GM23248 (cell line): Measurements from ENCODE around the gene GNG2. TPM values are rescaled to one million over a fixed set of nuclear protein-coding genes. Genes with fewer than 3 reads are reported as not detected.

Experiments used
- DNase-seq: peaks from one replicate; pipeline ENCODE4 v3.0.0-alpha.2; 2015
- H2AFZ ChIP-seq: fragments of 200-600 bp; sonication (generic); 2 replicates; pipeline ENCODE4 v1.6.1; 2016; ENCODE audit warnings: antibody characterized with exemption
- H3F3A ChIP-seq: fragments of 200-600 bp; sonication (generic); 2 replicates; pipeline ENCODE4 v1.6.1; 2016; ENCODE audit warnings: mild to moderate bottlenecking, antibody characterized with exemption, mixed run types; ENCODE audit not compliant: insufficient read depth
- H3K27ac ChIP-seq: fragments of 200-600 bp; sonication (generic); 2 replicates; pipeline ENCODE4 v1.5.1; 2016; ENCODE audit warnings: mild to moderate bottlenecking
- H3K27me3 ChIP-seq: fragments of 200-600 bp; sonication (generic); replicated peaks from 2 replicates; pipeline ENCODE4 v1.6.1; 2016; ENCODE audit warnings: mild to moderate bottlenecking; ENCODE audit not compliant: insufficient read depth
- H3K36me3 ChIP-seq: fragments of 200-600 bp; sonication (generic); 2 replicates; pipeline ENCODE4 v1.6.1; 2016; ENCODE audit warnings: low read depth, mild to moderate bottlenecking
- H3K4me1 ChIP-seq: fragments of 200-600 bp; sonication (generic); 2 replicates; pipeline ENCODE4 v1.6.1; 2016; ENCODE audit warnings: mild to moderate bottlenecking; ENCODE audit not compliant: insufficient read depth
- H3K4me2 ChIP-seq: fragments of 200-600 bp; sonication (generic); one replicate; pipeline ENCODE4 v1.6.1; 2016; ENCODE audit warnings: mild to moderate bottlenecking; ENCODE audit not compliant: unreplicated experiment
- H3K4me3 ChIP-seq: fragments of 200-600 bp; sonication (generic); 2 replicates; pipeline ENCODE4 v1.5.1; 2016; ENCODE audit warnings: mild to moderate bottlenecking
- H3K79me2 ChIP-seq: fragments of 200-600 bp; sonication (generic); 2 replicates; pipeline ENCODE4 v1.6.1; 2016; ENCODE audit warnings: mild to moderate bottlenecking; ENCODE audit not compliant: insufficient read depth
- H3K9ac ChIP-seq: fragments of 200-600 bp; sonication (generic); 2 replicates; pipeline ENCODE4 v1.6.1; 2016; ENCODE audit warnings: mild to moderate bottlenecking
- H3K9me2 ChIP-seq: fragments of 200-600 bp; sonication (generic); 2 replicates; pipeline ENCODE4 v1.6.1; 2016; ENCODE audit warnings: mixed run types, mild to moderate bottlenecking, moderate library complexity; ENCODE audit not compliant: insufficient read depth
- H3K9me3 ChIP-seq: fragments of 200-600 bp; sonication (generic); one replicate; pipeline ENCODE4 v1.6.1; 2017; ENCODE audit warnings: low read depth
- H4K20me1 ChIP-seq: fragments of 200-600 bp; sonication (generic); 2 replicates; pipeline ENCODE4 v1.6.0; 2016; ENCODE audit not compliant: insufficient read depth
- EZH2 ChIP-seq: fragments of 200-600 bp; sonication (generic); IDR thresholded peaks from 2 replicates; pipeline ENCODE4 v1.6.1; 2018; ENCODE audit warnings: antibody characterized with exemption, mild to moderate bottlenecking; ENCODE audit not compliant: insufficient read depth, poor library complexity, severe bottlenecking
- EZH2phosphoT487 ChIP-seq: fragments of 200-600 bp; sonication (generic); IDR thresholded peaks from 2 replicates; pipeline ENCODE4 v1.6.1; 2018; ENCODE audit warnings: antibody characterized with exemption, moderate library complexity, mild to moderate bottlenecking, low read depth; ENCODE audit not compliant: insufficient read depth
- WGBS, 2 experiments: methylation state at CpG; one replicate each; pipeline ENCODE4 v1.1.6; 2015 to 2017; ENCODE audit warnings: low lambda C conversion rate in 2 of 2, low coverage in 1 of 2; ENCODE audit errors: missing lambda C conversion rate in 2 of 2; 5-methylcytosine and 5-hydroxymethylcytosine counted together
- in situ Hi-C: fragments of 300-500 bp; cut with MboI; formaldehyde crosslinking; loops from 2 replicates; pipeline ENCODE4 v1.15.0; 2020
- polyA plus RNA-seq: library from polyadenylated mRNA; unstranded; fragments of >200 nt; fragmentation: Nextera tagmentation; extraction: Ambion mirVana; gene quantifications from 2 replicates; pipeline ENCODE4 v1.2.1, GENCODE V29; 2016
- total RNA-seq: library from RNA; depleted of rRNA; stranded (reverse); fragments of >200 nt; shearing (Covaris generic); gene quantifications from 2 replicates; pipeline ENCODE4 v1.2.3, GENCODE V29; 2014

Gene GNG2
- total and polyA plus RNA-seq, 2 experiments from 2014 or later: 13.8 to 16.5 TPM

GRCh38 chr14:51969852-51970540 lies 109.6 kb downstream of the GNG2 start:
- no peak overlapping the region for H3K4me2 ChIP-seq
- no peaks in the 10 kb centered on the region for H3F3A ChIP-seq
- no peaks in the 10 kb centered on the region for H3K79me2 ChIP-seq
- H3K4me3 ChIP-seq: no peak overlapping the region
- no peak for DNase-seq
- in situ Hi-C loops: loop anchor here (10.0 kb wide), 2 partner anchors 185 to 705 kb away; no protein-coding TSS in a partner anchor
- 0 out of 2 replicates have a peak, but pooled peaks cover 7% of the 10 kb centered on the region for H3K4me1 ChIP-seq
- no peaks in the 10 kb centered on the region for H3K9me2 ChIP-seq
- no peaks in the 10 kb centered on the region for H3K36me3 ChIP-seq
- H3K9ac ChIP-seq: no peak overlapping the region
- H3K27me3 ChIP-seq: no peaks in the 10 kb centered on the region
- no peaks in the 10 kb centered on the region for H4K20me1 ChIP-seq
- no peaks in the 10 kb centered on the region for H3K9me3 ChIP-seq
- H2AFZ ChIP-seq: no peak overlapping the region
- H3K27ac ChIP-seq: no peak overlapping the region
- TF ChIP-seq EZH2phosphoT487 (no peak), EZH2 (no peak)
- WGBS, 2 experiments: 55 to 58% methylated on average over 6 of the region's 6 CpGs

- 88 to 91% methylated on average over 7 of the region's 7 CpGs for WGBS, 2 experiments
- no peak for DNase-seq
- TF ChIP-seq EZH2phosphoT487 (no peak), EZH2 (no peak)
- Histone ChIP-seq H3K79me2 (no peaks in the 10 kb centered on the region), H3K27me3 (no peaks in the 10 kb centered on the region), H2AFZ (no peak overlapping the region), H3K4me3 (no peak overlapping the region), H3K4me1 (0 out of 2 replicates have a peak, but pooled peaks cover under 1% of the 10 kb centered on the region), H3K9ac (no peak overlapping the region), H3K4me2 (no peak overlapping the region), H3K27ac (no peak overlapping the region), H3K36me3 (no peaks in the 10 kb centered on the region), H3F3A (no peaks in the 10 kb centered on the region), H3K9me2 (no peaks in the 10 kb centered on the region), H4K20me1 (no peaks in the 10 kb centered on the region), H3K9me3 (no peaks in the 10 kb centered on the region)
- in situ Hi-C loops: loop anchor here (10.0 kb wide), 2 partner anchors 188 to 708 kb away; no protein-coding TSS in a partner anchor
Observed at GRCh38 chr14:51972566-51972965, 112.2 kb downstream of the GNG2 start.

DNA sequence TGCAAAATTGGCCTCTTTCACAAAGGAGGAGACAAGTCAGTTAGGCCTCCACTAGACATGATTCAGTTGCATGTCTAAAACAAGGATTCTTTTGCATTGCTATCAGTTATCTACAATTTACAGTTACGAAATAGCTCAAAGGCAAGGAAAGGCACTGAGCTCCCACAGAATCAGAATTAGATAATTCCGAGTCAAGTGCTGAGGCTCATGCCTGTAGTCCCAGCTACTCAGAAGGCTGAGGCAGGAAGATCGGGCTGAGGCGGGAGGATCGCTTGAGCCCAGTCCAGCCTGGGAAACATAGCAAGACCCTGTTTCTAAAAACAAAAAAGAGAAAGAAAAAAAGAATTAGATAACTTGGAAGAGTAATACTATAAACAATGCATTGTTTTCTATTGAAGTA lies 116.7 kb downstream of the GNG2 start:
- TF ChIP-seq EZH2: no peak
- no peak for TF ChIP-seq EZH2phosphoT487
- no peaks in the 10 kb centered on the region for H4K20me1 ChIP-seq
- H3K9me3 ChIP-seq: no peaks in the 10 kb centered on the region
- no peak overlapping the region for H2AFZ ChIP-seq
- H3K4me2 ChIP-seq: no peak overlapping the region
- H3K27ac ChIP-seq: no peak overlapping the region
- no peak for DNase-seq
- in situ Hi-C loops: loop anchor here (10.0 kb wide), 2 partner anchors 192 to 712 kb away; no protein-coding TSS in a partner anchor
- no peaks in the 10 kb centered on the region for H3K36me3 ChIP-seq
- no peaks in the 10 kb centered on the region for H3K79me2 ChIP-seq
- no peak overlapping the region for H3K4me3 ChIP-seq
- no peaks in the 10 kb centered on the region for H3K4me1 ChIP-seq
- H3K9me2 ChIP-seq: no peaks in the 10 kb centered on the region
- peaks cover 7% of the 10 kb centered on the region; the same call in 1 of the 2 replicates for H3F3A ChIP-seq
- H3K9ac ChIP-seq: no peak overlapping the region
- 96% methylated on average over 5 of the region's 5 CpGs for WGBS, 2 experiments
- H3K27me3 ChIP-seq: no peaks in the 10 kb centered on the region

DNA sequence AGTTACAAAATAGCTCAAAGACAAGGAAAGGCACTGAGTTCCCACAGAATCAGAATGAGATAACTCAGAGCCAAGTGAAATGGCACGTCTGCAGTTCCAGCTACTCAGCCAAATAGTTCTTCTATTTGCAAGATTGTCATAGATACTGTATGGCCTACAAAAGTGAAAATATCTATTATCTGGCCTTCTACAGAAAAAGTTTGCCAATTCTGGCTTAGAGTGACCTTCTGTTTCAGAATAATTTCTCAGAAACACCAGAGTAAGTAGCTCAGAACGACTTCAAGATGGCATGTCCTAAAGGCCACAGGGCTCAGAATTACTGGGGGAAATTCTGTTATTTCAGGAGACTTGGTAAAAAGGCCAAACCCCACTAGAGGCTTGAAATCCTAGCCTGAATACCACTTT lies 118.3 kb downstream of the GNG2 start:
- Histone ChIP-seq H3F3A (peaks cover 7% of the 10 kb centered on the region; the same call in 1 of the 2 replicates), H3K27ac (no peak overlapping the region), H3K9me3 (no peaks in the 10 kb centered on the region), H3K4me3 (no peak overlapping the region), H3K4me2 (no peak overlapping the region), H3K9ac (no peak overlapping the region), H3K79me2 (no peaks in the 10 kb centered on the region), H3K9me2 (no peaks in the 10 kb centered on the region), H2AFZ (peak overlapping the region; percentile 32; the same call in 1 of the 2 replicates), H4K20me1 (no peaks in the 10 kb centered on the region), H3K4me1 (no peaks in the 10 kb centered on the region), H3K36me3 (no peaks in the 10 kb centered on the region), H3K27me3 (no peaks in the 10 kb centered on the region)
- TF ChIP-seq EZH2phosphoT487 (no peak), EZH2 (no peak)
- in situ Hi-C loops: loop anchor here (10.0 kb wide), 2 partner anchors 194 to 714 kb away; no protein-coding TSS in a partner anchor
- no peak for DNase-seq
- 10 to 11% methylated on average over 2 of the region's 2 CpGs for WGBS, 2 experiments
